HEK293 (cell line): ENCODE data around the gene MYOF.

Source experiments
- CTCF ChIA-PET: fragments of 350-600 bp; formaldehyde crosslinking; extraction: SDS; loops from one replicate; lab custom pipeline; 2021; ENCODE audit warnings: antibody characterized with exemption; lab: Yijun Ruan, JAX
- POLR2A ChIA-PET: fragments of 300-600 bp; formaldehyde crosslinking; extraction: SDS; loops from one replicate; lab custom pipeline; 2020; ENCODE audit warnings: antibody characterized with exemption, inconsistent platforms; lab: Yijun Ruan, JAX
- H3K27ac ChIP-seq: fragments of 200-500 bp; sonication (Bioruptor generic); 2 replicates; pipeline ENCODE4 v1.5.1; 2014; ENCODE audit warnings: low read depth, low read length, control low read depth, inconsistent platforms; ENCODE audit errors: extremely low read depth
- H3K36me3 ChIP-seq, 2 experiments: fragments of 200-500 bp in 1 of 2; sonication (Bioruptor generic) in 1 of 2; 1 replicate in 1 of 2; 2 replicates in 1 of 2; pipeline ENCODE4 v1.5.1; 2014 to 2017; ENCODE audit warnings: inconsistent platforms in 2 of 2, low read length in 2 of 2; ENCODE audit not compliant: control insufficient read depth in 2 of 2, insufficient read depth in 1 of 2
- H3K4me1 ChIP-seq: fragments of 200-500 bp; sonication (Bioruptor generic); 2 replicates; pipeline ENCODE4 v1.5.1; 2014; ENCODE audit warnings: mild to moderate bottlenecking, low read length, inconsistent platforms; ENCODE audit not compliant: control insufficient read depth, insufficient read depth
- H3K4me3 ChIP-seq: 2 replicates; pipeline ENCODE4 v1.5.1; 2011; ENCODE audit warnings: low read depth, mild to moderate bottlenecking, control low read depth, low read length, moderate library complexity
- H3K9me3 ChIP-seq: fragments of 200-500 bp; sonication (Bioruptor generic); 2 replicates; pipeline ENCODE4 v1.5.1; 2014; ENCODE audit warnings: low read depth, low read length, inconsistent platforms; ENCODE audit not compliant: control insufficient read depth, insufficient read depth
- KLF8 ChIP-seq: fragments of 450-650 bp; formaldehyde crosslinking; IDR thresholded peaks from 2 replicates; pipeline ENCODE4 v1.5.1; 2016; ENCODE audit warnings: missing biosample characterization, missing genetic modification characterization
- PRDM1 ChIP-seq: fragments of 450-650 bp; formaldehyde crosslinking; IDR thresholded peaks from 2 replicates; pipeline ENCODE4; 2016; ENCODE audit warnings: missing biosample characterization, missing genetic modification characterization
- RBAK ChIP-seq: fragments of 450-650 bp; formaldehyde crosslinking; IDR thresholded peaks from 2 replicates; pipeline ENCODE4 v1.5.1; 2016; ENCODE audit warnings: missing biosample characterization, missing genetic modification characterization
- WT1 ChIP-seq: fragments of 450-650 bp; formaldehyde crosslinking; IDR thresholded peaks from 2 replicates; pipeline ENCODE4 v1.5.1; 2016; ENCODE audit warnings: missing biosample characterization, missing genetic modification characterization
- YY2 ChIP-seq: fragments of 450-650 bp; formaldehyde crosslinking; IDR thresholded peaks from 2 replicates; pipeline ENCODE4 v1.5.1; 2016; ENCODE audit warnings: missing biosample characterization, missing genetic modification characterization
- ZBTB17 ChIP-seq: fragments of 450-650 bp; formaldehyde crosslinking; IDR thresholded peaks from 2 replicates; pipeline ENCODE4 v1.5.1; 2016; ENCODE audit warnings: missing biosample characterization, missing genetic modification characterization
- ZNF138 ChIP-seq: fragments of 450-650 bp; formaldehyde crosslinking; IDR thresholded peaks from 2 replicates; pipeline ENCODE4 v1.5.1; 2016; ENCODE audit warnings: missing biosample characterization, missing genetic modification characterization, borderline replicate concordance
- ZNF146 ChIP-seq: fragments of 450-650 bp; formaldehyde crosslinking; IDR thresholded peaks from 2 replicates; pipeline ENCODE4 v1.5.1; 2016; ENCODE audit warnings: missing biosample characterization, missing genetic modification characterization
- ZNF175 ChIP-seq: fragments of 450-650 bp; formaldehyde crosslinking; IDR thresholded peaks from 2 replicates; pipeline ENCODE4 v1.5.1; 2016; ENCODE audit warnings: missing biosample characterization, missing genetic modification characterization
- ZNF266 ChIP-seq: fragments of 450-650 bp; formaldehyde crosslinking; IDR thresholded peaks from 2 replicates; pipeline ENCODE4 v1.5.1; 2016; ENCODE audit warnings: missing biosample characterization, missing genetic modification characterization, low read depth
- ZNF292 ChIP-seq: fragments of 450-650 bp; formaldehyde crosslinking; IDR thresholded peaks from 2 replicates; pipeline ENCODE4 v1.5.1; 2016; ENCODE audit warnings: low read depth, missing biosample characterization, missing genetic modification characterization, borderline replicate concordance
- ZNF394 ChIP-seq: fragments of 450-650 bp; formaldehyde crosslinking; IDR thresholded peaks from 2 replicates; pipeline ENCODE4 v1.5.1; 2016; ENCODE audit warnings: missing biosample characterization, missing genetic modification characterization, mild to moderate bottlenecking, moderate library complexity, borderline replicate concordance
- ZNF416 ChIP-seq: fragments of 450-650 bp; formaldehyde crosslinking; IDR thresholded peaks from 2 replicates; pipeline ENCODE4 v1.5.1; 2016; ENCODE audit warnings: missing biosample characterization, missing genetic modification characterization
- ZNF423 ChIP-seq: fragments of 450-650 bp; formaldehyde crosslinking; IDR thresholded peaks from 2 replicates; pipeline ENCODE4 v1.5.1; 2016; ENCODE audit warnings: missing biosample characterization, missing genetic modification characterization
- ZNF426 ChIP-seq: fragments of 450-650 bp; formaldehyde crosslinking; IDR thresholded peaks from 2 replicates; pipeline ENCODE4 v1.5.1; 2017; ENCODE audit warnings: missing biosample characterization, missing genetic modification characterization, mild to moderate bottlenecking, inconsistent platforms, moderate library complexity
- ZNF596 ChIP-seq: fragments of 450-650 bp; IDR thresholded peaks from 2 replicates; pipeline ENCODE4 v1.5.0; 2018; ENCODE audit warnings: missing biosample characterization, mild to moderate bottlenecking, missing genetic modification characterization, moderate library complexity
- ZNF600 ChIP-seq: fragments of 450-650 bp; formaldehyde crosslinking; IDR thresholded peaks from 2 replicates; pipeline ENCODE4 v1.5.1; 2016; ENCODE audit warnings: missing biosample characterization, missing genetic modification characterization
- ZNF623 ChIP-seq: fragments of 450-650 bp; formaldehyde crosslinking; IDR thresholded peaks from 2 replicates; pipeline ENCODE4 v1.5.1; 2016; ENCODE audit warnings: missing biosample characterization, missing genetic modification characterization
- ZNF626 ChIP-seq: fragments of 450-650 bp; sonication (Bioruptor Pico); formaldehyde crosslinking; IDR thresholded peaks from 2 replicates; pipeline ENCODE4 v1.5.1; 2018; ENCODE audit warnings: missing biosample characterization, missing genetic modification characterization, inconsistent platforms
- ZNF701 ChIP-seq: fragments of 450-650 bp; formaldehyde crosslinking; IDR thresholded peaks from 2 replicates; pipeline ENCODE4 v1.5.1; 2016; ENCODE audit warnings: missing biosample characterization, missing genetic modification characterization
- ZNF76 ChIP-seq: fragments of 450-650 bp; formaldehyde crosslinking; IDR thresholded peaks from 2 replicates; pipeline ENCODE4; 2016; ENCODE audit warnings: low read depth, missing biosample characterization, missing genetic modification characterization, borderline replicate concordance
- TF ChIP-seq, protein P1 (sequence below): fragments of 450-650 bp; formaldehyde crosslinking; IDR thresholded peaks from 2 replicates; pipeline ENCODE4 v1.5.1; 2017; ENCODE audit warnings: missing biosample characterization, missing genetic modification characterization
- TF ChIP-seq, protein P2 (sequence below): sonication (generic); formaldehyde crosslinking; IDR thresholded peaks from 2 replicates; pipeline ENCODE4 v1.8.1; 2022; ENCODE audit warnings: mild to moderate bottlenecking, moderate library complexity, missing genetic modification reagents

Gene MYOF

DNA sequence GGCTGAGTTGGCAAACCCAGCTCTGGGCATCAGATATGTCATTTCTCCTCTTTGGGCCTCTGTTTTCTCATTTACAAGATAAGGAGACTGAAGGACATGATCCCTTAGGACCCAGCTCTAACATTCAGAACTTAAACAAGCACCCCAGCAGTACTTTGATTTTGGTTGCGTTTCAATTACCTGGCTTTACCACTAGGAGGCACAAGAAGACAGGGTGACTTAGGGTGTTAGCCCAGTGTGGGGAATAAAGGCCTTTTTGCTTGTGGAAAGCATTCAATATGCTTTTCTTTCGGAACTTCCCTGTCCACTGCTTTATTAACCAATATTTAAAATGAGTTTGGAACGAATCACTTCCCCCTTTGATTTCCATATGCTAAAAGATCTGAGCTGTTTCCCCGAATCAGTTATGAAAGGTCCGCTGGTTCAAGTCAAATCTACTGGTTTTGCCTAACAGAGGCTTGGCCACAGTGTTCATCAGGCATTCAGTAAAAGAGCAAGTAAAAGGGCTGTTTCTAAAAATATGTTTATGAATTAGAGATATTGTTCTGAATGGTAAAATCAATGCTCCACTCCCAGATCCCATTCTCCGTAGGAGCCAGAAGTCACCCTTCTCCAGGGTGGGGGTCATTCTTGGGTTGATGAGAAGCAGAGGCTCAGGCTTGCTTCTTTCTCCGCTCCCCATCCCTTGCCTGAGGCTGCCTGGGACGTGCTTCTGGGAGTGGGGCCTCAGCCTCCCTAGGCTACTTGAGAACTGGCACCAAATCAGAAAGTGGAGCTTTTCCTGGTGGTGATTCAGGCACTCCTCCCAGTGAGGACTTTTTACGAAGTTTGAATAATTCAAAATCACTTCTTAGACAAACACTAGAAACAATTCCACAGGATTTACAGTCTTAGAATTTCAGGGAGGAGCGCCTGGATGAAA lies 105.5 kb downstream of the MYOF start (continued):
- TF ChIP-seq ZNF416 (tag by site-specific recombination) (no peak), ZNF701 (tag by site-specific recombination) (no peak), ZNF146 (no peak), ZNF394 (tag by site-specific recombination) (no peak), ZNF266 (tag by site-specific recombination) (no peak), ZNF175 (tag by site-specific recombination) (no peak), ZBTB17 (peak; percentile 87), ZNF76 (tag by site-specific recombination) (no peak), ZNF626 (no peak), RBAK (no peak), KLF8 (tag by site-specific recombination) (no peak), YY2 (tag by site-specific recombination) (no peak)
- TF ChIP-seq, protein P1, sequence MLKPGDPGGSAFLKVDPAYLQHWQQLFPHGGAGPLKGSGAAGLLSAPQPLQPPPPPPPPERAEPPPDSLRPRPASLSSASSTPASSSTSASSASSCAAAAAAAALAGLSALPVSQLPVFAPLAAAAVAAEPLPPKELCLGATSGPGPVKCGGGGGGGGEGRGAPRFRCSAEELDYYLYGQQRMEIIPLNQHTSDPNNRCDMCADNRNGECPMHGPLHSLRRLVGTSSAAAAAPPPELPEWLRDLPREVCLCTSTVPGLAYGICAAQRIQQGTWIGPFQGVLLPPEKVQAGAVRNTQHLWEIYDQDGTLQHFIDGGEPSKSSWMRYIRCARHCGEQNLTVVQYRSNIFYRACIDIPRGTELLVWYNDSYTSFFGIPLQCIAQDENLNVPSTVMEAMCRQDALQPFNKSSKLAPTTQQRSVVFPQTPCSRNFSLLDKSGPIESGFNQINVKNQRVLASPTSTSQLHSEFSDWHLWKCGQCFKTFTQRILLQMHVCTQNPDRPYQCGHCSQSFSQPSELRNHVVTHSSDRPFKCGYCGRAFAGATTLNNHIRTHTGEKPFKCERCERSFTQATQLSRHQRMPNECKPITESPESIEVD (tag by site-specific recombination) = peak; percentile 71
- TF ChIP-seq, protein P2, sequence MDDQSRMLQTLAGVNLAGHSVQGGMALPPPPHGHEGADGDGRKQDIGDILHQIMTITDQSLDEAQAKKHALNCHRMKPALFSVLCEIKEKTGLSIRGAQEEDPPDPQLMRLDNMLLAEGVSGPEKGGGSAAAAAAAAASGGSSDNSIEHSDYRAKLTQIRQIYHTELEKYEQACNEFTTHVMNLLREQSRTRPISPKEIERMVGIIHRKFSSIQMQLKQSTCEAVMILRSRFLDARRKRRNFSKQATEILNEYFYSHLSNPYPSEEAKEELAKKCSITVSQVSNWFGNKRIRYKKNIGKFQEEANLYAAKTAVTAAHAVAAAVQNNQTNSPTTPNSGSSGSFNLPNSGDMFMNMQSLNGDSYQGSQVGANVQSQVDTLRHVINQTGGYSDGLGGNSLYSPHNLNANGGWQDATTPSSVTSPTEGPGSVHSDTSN (CRISPR knock-in tag) = no peak

DNA sequence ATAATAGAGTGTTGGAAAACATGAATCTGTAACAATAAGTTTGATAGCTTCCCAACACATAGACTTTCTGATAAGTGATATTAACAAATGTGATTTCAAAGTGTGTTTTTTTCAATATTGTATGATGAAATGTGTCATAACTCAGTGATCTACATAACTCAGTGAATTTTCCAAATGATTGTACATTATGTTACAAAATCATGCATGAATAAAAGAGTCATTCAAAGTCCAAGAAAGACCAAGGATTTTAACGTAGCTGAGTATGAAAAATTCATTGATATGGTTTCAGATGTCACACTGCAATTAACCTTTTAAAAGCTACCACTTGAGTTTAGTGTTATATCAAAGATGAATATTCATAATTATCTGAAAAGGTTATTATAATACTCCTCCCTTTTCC lies 111.2 kb downstream of the MYOF start:
- CTCF ChIA-PET = interaction anchor here (0.6 to 11.1 kb wide), 6 partner anchors 9 to 255 kb away, joined by 3 to 435 read pairs (median 4); partner anchors contain the start of gene MYOF

DNA sequence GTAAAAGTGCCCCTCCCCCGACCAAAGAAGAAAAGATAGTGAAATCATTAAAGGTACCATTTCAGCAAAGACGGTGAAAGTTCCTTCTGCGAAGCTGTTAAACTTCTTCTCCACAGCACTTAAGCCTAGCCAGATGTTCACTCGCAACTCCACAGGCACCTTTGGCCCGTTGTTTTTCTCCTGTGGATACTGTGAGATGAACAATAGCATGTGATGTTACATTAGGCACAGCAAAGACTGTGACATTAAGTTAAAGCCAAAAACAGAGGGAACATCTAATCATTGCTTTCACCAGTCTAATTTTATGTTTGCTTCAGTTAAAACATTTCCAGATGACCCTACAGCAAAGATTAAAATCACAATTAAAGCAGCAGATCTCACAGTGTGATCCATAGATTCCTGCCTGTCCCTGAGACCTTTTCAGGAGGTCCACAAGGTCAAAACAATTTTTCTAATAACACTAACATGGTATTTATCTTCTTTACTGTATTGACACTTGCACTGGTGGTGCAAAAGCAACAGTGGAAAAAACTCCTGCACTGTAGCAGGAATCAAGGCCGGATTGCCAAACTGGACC lies 112.5 kb downstream of the MYOF start:
- Histone ChIP-seq H3K27ac (no peak overlapping the region), H3K4me1 (no peaks in the 10 kb centered on the region), H3K4me3 (no peak overlapping the region), H3K36me3 (no peaks in the 10 kb centered on the region), H3K9me3 (no peaks in the 10 kb centered on the region)
- CTCF ChIA-PET = interaction anchor here (0.5 to 3.8 kb wide), 8 partner anchors 10 to 528 kb away, joined by 3 to 23 read pairs (median 6); partner anchors contain the start of gene MYOF
- TF ChIP-seq PRDM1 (tag by site-specific recombination) = peak; percentile 81
- TF ChIP-seq ZNF292 (tag by site-specific recombination) = no peak
- POLR2A ChIA-PET = no interaction called here

More for the DNA sequence above, 111.2 kb downstream of the MYOF start:
- no peaks in the 10 kb centered on the region for H3K36me3 ChIP-seq
- POLR2A ChIA-PET = no interaction called here
- H3K4me3 ChIP-seq = no peak overlapping the region
- H3K4me1 ChIP-seq = no peaks in the 10 kb centered on the region
- H3K27ac ChIP-seq = no peak overlapping the region
- no peaks in the 10 kb centered on the region for H3K9me3 ChIP-seq
- TF ChIP-seq ZNF623 (no peak), ZNF423 (tag by site-specific recombination) (no peak), WT1 (tag by site-specific recombination) (no peak), ZNF426 (tag by site-specific recombination) (no peak), ZNF626 (no peak), ZNF138 (tag by site-specific recombination) (no peak), ZNF596 (tag by site-specific recombination) (no peak), ZNF600 (no peak)
